ENCODE measurements around the gene THRSP. TPM values are rescaled to one million over a fixed set of nuclear protein-coding genes. Genes with fewer than 3 reads are reported as not detected.

Gene THRSP
- total and polyA plus RNA-seq, 4 donors = 30.9 to 90.1 (median 51.1) TPM; not detected in 1

- Histone ChIP-seq H3K9me3 (ENCODE audit: control insufficient read depth in 4 of 4, low read length in 3 of 4) (no peaks in the 10 kb centered on the region), H3K27ac (ENCODE audit: low read depth in 1 of 2, low read length in 2 of 2) (peak overlapping the region; percentile 73 to 87), H3K36me3 (ENCODE audit: control insufficient read depth in 4 of 4, insufficient read depth in 3 of 4, low read depth in 1 of 4, low read length in 3 of 4) (peaks cover 0 to 2% (median 0%) of the 10 kb centered on the region in 4 donors), H3K4me3 (ENCODE audit: low read depth in 1 of 3, low read length in 3 of 3) (peak overlapping the region; percentile 70 to 81 (median 74)), H3K4me1 (ENCODE audit: control insufficient read depth in 4 of 4, insufficient read depth in 4 of 4, low read length in 3 of 4) (peaks cover 0 to 13% (median 5%) of the 10 kb centered on the region in 4 donors), H3K9ac (ENCODE audit: low read depth in 1 of 2, low read length in 2 of 2) (peak overlapping the region in 1 of 2 donors; percentile 68), H3K27me3 (ENCODE audit: control insufficient read depth in 4 of 4, insufficient read depth in 4 of 4, low read length in 3 of 4) (no peaks in the 10 kb centered on the region)
- no peak for TF ChIP-seq SP1 (IDR thresholded peaks at IDR 0.05)
- TF ChIP-seq GABPA (IDR thresholded peaks at IDR 0.05 in 1 of 2, conservative IDR thresholded peaks at IDR 0.05 in 1 of 2) = peak in 1 of 2 donors; percentile 6
- WGBS = 76% methylated on average over 7 of the region's 7 CpGs
- no peak for DNase-seq (ENCODE audit: low spot score)
Measured at GRCh38 chr11:78023426-78023825, 40.2 kb upstream of the THRSP start.

DNA sequence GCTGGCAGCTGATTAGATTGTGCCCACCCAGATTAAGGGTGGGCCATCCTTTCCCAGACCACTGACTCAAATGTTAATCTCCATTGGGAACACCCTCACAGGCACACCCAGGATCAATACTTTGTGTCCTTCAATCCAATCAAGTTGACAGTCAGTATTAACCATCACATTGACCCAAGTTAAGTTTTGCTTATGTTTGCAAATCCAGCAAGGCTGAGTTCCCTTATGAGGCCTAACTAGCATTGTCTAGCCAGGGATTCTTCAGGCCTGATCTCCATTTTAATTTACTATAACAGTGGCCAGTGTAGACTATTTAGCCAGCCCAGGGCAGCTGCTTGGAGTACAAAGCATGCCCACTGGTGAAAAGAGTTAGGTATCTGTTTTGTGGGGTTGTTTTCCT, 38.3 kb upstream of the THRSP start:
- Histone ChIP-seq H3K4me3 (ENCODE audit: low read depth in 1 of 3, low read length in 3 of 3) (no peak overlapping the region), H3K9me3 (ENCODE audit: control insufficient read depth in 4 of 4, low read length in 3 of 4) (no peaks in the 10 kb centered on the region), H3K36me3 (ENCODE audit: control insufficient read depth in 4 of 4, insufficient read depth in 3 of 4, low read depth in 1 of 4, low read length in 3 of 4) (no peaks in the 10 kb centered on the region), H3K27me3 (ENCODE audit: control insufficient read depth in 4 of 4, insufficient read depth in 4 of 4, low read length in 3 of 4) (no peaks in the 10 kb centered on the region), H3K9ac (ENCODE audit: low read depth in 1 of 2, low read length in 2 of 2) (no peak overlapping the region), H3K27ac (ENCODE audit: low read depth in 1 of 2, low read length in 2 of 2) (no peak overlapping the region), H3K4me1 (ENCODE audit: control insufficient read depth in 4 of 4, insufficient read depth in 4 of 4, low read length in 3 of 4) (peaks cover 0 to 14% (median 5%) of the 10 kb centered on the region in 4 donors)
- TF ChIP-seq, protein P1, sequence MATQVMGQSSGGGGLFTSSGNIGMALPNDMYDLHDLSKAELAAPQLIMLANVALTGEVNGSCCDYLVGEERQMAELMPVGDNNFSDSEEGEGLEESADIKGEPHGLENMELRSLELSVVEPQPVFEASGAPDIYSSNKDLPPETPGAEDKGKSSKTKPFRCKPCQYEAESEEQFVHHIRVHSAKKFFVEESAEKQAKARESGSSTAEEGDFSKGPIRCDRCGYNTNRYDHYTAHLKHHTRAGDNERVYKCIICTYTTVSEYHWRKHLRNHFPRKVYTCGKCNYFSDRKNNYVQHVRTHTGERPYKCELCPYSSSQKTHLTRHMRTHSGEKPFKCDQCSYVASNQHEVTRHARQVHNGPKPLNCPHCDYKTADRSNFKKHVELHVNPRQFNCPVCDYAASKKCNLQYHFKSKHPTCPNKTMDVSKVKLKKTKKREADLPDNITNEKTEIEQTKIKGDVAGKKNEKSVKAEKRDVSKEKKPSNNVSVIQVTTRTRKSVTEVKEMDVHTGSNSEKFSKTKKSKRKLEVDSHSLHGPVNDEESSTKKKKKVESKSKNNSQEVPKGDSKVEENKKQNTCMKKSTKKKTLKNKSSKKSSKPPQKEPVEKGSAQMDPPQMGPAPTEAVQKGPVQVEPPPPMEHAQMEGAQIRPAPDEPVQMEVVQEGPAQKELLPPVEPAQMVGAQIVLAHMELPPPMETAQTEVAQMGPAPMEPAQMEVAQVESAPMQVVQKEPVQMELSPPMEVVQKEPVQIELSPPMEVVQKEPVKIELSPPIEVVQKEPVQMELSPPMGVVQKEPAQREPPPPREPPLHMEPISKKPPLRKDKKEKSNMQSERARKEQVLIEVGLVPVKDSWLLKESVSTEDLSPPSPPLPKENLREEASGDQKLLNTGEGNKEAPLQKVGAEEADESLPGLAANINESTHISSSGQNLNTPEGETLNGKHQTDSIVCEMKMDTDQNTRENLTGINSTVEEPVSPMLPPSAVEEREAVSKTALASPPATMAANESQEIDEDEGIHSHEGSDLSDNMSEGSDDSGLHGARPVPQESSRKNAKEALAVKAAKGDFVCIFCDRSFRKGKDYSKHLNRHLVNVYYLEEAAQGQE (IDR thresholded peaks at IDR 0.05) = no peak
- TF ChIP-seq RAD21 (IDR thresholded peaks at IDR 0.05) (no peak), JUND (IDR thresholded peaks at IDR 0.05) (no peak), CTCF (IDR thresholded peaks at IDR 0.05; ENCODE audit: low read depth, low read length, missing input control) (no peak), EGR1 (IDR thresholded peaks at IDR 0.05; ENCODE audit: low read depth in 2 of 2) (no peak), NR2F2 (IDR thresholded peaks at IDR 0.05) (no peak), TAF1 (conservative IDR thresholded peaks at IDR 0.05) (no peak), ATF3 (IDR thresholded peaks at IDR 0.05) (no peak), RXRA (IDR thresholded peaks at IDR 0.05) (no peak), YY1 (IDR thresholded peaks at IDR 0.05) (no peak), FOXA2 (IDR thresholded peaks at IDR 0.05) (no peak), HNF4A (conservative IDR thresholded peaks at IDR 0.05) (no peak), SP1 (IDR thresholded peaks at IDR 0.05) (no peak), GABPA (IDR thresholded peaks at IDR 0.05 in 1 of 2, conservative IDR thresholded peaks at IDR 0.05 in 1 of 2) (no peak), HNF4G (IDR thresholded peaks at IDR 0.05) (no peak), FOXA1 (IDR thresholded peaks at IDR 0.05) (no peak)
- TF ChIP-seq, protein P2, sequence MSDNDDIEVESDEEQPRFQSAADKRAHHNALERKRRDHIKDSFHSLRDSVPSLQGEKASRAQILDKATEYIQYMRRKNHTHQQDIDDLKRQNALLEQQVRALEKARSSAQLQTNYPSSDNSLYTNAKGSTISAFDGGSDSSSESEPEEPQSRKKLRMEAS (IDR thresholded peaks at IDR 0.05) = no peak
- TF ChIP-seq, protein P3, sequence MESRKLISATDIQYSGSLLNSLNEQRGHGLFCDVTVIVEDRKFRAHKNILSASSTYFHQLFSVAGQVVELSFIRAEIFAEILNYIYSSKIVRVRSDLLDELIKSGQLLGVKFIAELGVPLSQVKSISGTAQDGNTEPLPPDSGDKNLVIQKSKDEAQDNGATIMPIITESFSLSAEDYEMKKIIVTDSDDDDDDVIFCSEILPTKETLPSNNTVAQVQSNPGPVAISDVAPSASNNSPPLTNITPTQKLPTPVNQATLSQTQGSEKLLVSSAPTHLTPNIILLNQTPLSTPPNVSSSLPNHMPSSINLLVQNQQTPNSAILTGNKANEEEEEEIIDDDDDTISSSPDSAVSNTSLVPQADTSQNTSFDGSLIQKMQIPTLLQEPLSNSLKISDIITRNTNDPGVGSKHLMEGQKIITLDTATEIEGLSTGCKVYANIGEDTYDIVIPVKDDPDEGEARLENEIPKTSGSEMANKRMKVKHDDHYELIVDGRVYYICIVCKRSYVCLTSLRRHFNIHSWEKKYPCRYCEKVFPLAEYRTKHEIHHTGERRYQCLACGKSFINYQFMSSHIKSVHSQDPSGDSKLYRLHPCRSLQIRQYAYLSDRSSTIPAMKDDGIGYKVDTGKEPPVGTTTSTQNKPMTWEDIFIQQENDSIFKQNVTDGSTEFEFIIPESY (IDR thresholded peaks at IDR 0.05) = no peak
- no peak for DNase-seq (ENCODE audit: low spot score)
